Lung (tissue), 12 donors: Measurements from ENCODE around the gene CACUL1. TPM values are rescaled to one million over a fixed set of nuclear protein-coding genes. Genes with fewer than 3 reads are reported as not detected.

Experiments used
- ATAC-seq: fragments of 200-7000 bp; cut with Tn5 transposase; one replicate; pipeline ENCODE4 v1.9.1; 2020; ENCODE audit warnings: moderate number of reproducible peaks; ENCODE audit not compliant: insufficient read depth, low FRiP score
- DNase-seq, 3 donors: peaks; one replicate each; pipeline ENCODE4 v3.0.0-alpha.2; 2013 to 2017
- H3K27ac ChIP-seq, 2 donors: one replicate each; pipeline ENCODE4 v1.5.1; 2013; ENCODE audit warnings: mild to moderate bottlenecking in 2 of 2, moderate library complexity in 2 of 2, control low read depth in 1 of 2, inconsistent platforms in 1 of 2, low read depth in 1 of 2, low read length in 1 of 2
- H3K27me3 ChIP-seq, 3 donors: one replicate each; pipeline ENCODE4 v1.5.1; 2013; ENCODE audit warnings: low read length in 2 of 3; ENCODE audit not compliant: control insufficient read depth in 3 of 3, insufficient read depth in 3 of 3
- H3K36me3 ChIP-seq, 4 donors: one replicate each; pipeline ENCODE4 v1.5.1; 2013; ENCODE audit warnings: low read length in 4 of 4, mild to moderate bottlenecking in 1 of 4, moderate library complexity in 1 of 4; ENCODE audit not compliant: control insufficient read depth in 4 of 4, insufficient read depth in 4 of 4
- H3K4me1 ChIP-seq, 5 donors: one replicate each; pipeline ENCODE4 v1.5.1; 2013; ENCODE audit warnings: low read length in 5 of 5, mild to moderate bottlenecking in 2 of 5, moderate library complexity in 1 of 5; ENCODE audit not compliant: control insufficient read depth in 5 of 5, insufficient read depth in 5 of 5
- H3K4me3 ChIP-seq: one replicate; pipeline ENCODE4 v1.5.1; 2013; ENCODE audit warnings: mild to moderate bottlenecking, control low read depth, moderate library complexity
- H3K9ac ChIP-seq, 2 donors: one replicate each; pipeline ENCODE4 v1.5.1; 2013; ENCODE audit warnings: low read length in 2 of 2, control low read depth in 1 of 2; ENCODE audit not compliant: insufficient read depth in 1 of 2
- H3K9me3 ChIP-seq, 4 donors: one replicate each; pipeline ENCODE4 v1.5.1; 2013; ENCODE audit warnings: low read length in 3 of 4, mild to moderate bottlenecking in 1 of 4, moderate library complexity in 1 of 4; ENCODE audit not compliant: control insufficient read depth in 4 of 4, insufficient read depth in 3 of 4
- WGBS, 2 donors: extraction: QIAGEN DNeasy Blood & Tissue Kit; methylation state at CpG; one replicate each; pipeline ENCODE4 v1.1.7; 2013; 5-methylcytosine and 5-hydroxymethylcytosine counted together
- polyA plus RNA-seq, 2 donors: library from polyadenylated mRNA; stranded (reverse); fragments of 200-250 nt; gene quantifications; one replicate each; pipeline ENCODE4 v1.2.1, GENCODE V29; 2013
- total RNA-seq, 2 donors: library from RNA; depleted of rRNA in 1 of 2; stranded (reverse); fragments of >200 nt in 1 of 2; gene quantifications; one replicate each; pipeline ENCODE4 v1.2.1, GENCODE V29; 2014 to 2021
- TF ChIP-seq, protein P1 (sequence below): IDR thresholded peaks from 2 replicates; pipeline ENCODE4 v1.5.1; 2012; ENCODE audit warnings: mild to moderate bottlenecking; ENCODE audit errors: control extremely low read depth, extremely low read depth
- donor health status: control.
- donor health status: control.
- donor health status: Bipolar disorder and iron deficiency.
- donor health status: healthy.
- donor health status: DM: yes; HTN: yes; CAD: no.

The CACUL1 gene
- total and polyA plus RNA-seq, 4 donors, result 7.9 to 66.3 (median 23.0) TPM

DNA sequence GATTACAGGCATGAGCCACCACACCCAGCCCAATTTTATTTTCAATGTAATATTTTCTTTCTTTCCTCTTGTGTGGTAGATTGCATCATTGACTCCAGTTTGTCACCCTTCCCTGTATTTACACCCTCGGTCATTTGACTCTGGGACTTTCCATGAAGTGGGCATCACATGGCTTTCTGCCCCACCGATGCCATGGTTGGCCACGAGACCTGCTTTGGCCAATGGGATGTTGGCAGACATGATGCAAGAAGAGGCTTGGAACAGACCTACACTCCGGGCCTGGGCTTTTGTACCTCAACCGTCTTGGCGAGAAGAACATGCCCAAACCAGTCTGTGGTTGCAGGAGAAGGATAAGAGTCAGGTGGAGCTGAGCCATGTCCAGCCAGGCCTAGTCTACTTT lies 38.8 kb upstream of the CACUL1 start:
- Histone ChIP-seq H3K4me3 (no peak overlapping the region), H3K9ac (no peak overlapping the region), H3K36me3 (no peaks in the 10 kb centered on the region), H3K27me3 (no peaks in the 10 kb centered on the region), H3K27ac (peak overlapping the region in 1 of 2 donors; percentile 22), H3K9me3 (peaks cover 0 to 3% (median 0%) of the 10 kb centered on the region in 4 donors), H3K4me1 (peaks cover 0 to 2% (median 0%) of the 10 kb centered on the region in 5 donors)
- DNase-seq (no peak), ATAC-seq (no peak)
- TF ChIP-seq, protein P1, sequence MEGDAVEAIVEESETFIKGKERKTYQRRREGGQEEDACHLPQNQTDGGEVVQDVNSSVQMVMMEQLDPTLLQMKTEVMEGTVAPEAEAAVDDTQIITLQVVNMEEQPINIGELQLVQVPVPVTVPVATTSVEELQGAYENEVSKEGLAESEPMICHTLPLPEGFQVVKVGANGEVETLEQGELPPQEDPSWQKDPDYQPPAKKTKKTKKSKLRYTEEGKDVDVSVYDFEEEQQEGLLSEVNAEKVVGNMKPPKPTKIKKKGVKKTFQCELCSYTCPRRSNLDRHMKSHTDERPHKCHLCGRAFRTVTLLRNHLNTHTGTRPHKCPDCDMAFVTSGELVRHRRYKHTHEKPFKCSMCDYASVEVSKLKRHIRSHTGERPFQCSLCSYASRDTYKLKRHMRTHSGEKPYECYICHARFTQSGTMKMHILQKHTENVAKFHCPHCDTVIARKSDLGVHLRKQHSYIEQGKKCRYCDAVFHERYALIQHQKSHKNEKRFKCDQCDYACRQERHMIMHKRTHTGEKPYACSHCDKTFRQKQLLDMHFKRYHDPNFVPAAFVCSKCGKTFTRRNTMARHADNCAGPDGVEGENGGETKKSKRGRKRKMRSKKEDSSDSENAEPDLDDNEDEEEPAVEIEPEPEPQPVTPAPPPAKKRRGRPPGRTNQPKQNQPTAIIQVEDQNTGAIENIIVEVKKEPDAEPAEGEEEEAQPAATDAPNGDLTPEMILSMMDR, result no peak
- WGBS, 2 donors, result 73 to 81% methylated on average over 6 of the region's 6 CpGs

GRCh38 chr10:118792526-118792925 lies 37.8 kb upstream of the CACUL1 start:
- Histone ChIP-seq H3K4me1 (peaks cover 0 to 2% (median 0%) of the 10 kb centered on the region in 5 donors), H3K9me3 (peaks cover 0 to 3% (median 0%) of the 10 kb centered on the region in 4 donors), H3K27ac (peak overlapping the region in 1 of 2 donors; percentile 71), H3K4me3 (no peak overlapping the region), H3K27me3 (no peaks in the 10 kb centered on the region), H3K36me3 (no peaks in the 10 kb centered on the region), H3K9ac (no peak overlapping the region)
- 20 to 72% methylated on average over 1 of the region's 1 CpG for whole genome bisulfite sequencing, 2 donors
- peak in 1 of 3 donors; percentile 10 for DNase-seq
- TF ChIP-seq, protein P1, result no peak
- peak; percentile 69 for ATAC-seq

GRCh38 chr10:118790058-118790457 lies 35.3 kb upstream of the CACUL1 start:
- Histone ChIP-seq H3K4me1 (peaks cover 0 to 2% (median 0%) of the 10 kb centered on the region in 5 donors), H3K4me3 (no peak overlapping the region), H3K36me3 (no peaks in the 10 kb centered on the region), H3K27ac (no peak overlapping the region), H3K9ac (no peak overlapping the region), H3K9me3 (peaks cover 0 to 3% (median 0%) of the 10 kb centered on the region in 4 donors), H3K27me3 (no peaks in the 10 kb centered on the region)
- 85 to 93% methylated on average over 7 of the region's 7 CpGs for WGBS, 2 donors
- ATAC-seq (no peak), DNase-seq (no peak)
- TF ChIP-seq, protein P1, result no peak

DNA sequence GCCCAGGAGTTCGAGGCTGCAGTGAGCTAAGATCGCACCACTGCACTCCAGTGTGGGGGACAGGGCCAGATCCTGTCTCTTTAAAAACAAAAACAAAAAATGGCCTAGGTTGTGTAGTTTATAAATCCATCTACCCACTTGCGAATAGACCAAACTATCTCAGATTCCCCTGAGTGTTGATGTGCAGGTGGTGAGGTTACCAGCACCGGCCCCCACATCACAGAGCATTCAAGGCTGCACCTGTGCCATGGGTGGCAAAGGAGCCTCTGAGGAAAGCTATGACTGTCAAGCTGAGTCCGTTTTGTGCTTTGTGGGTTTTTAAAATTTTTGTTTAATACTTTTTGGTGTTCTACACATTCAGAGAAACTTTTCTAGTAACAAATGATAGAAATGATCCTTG lies 30.8 kb upstream of the CACUL1 start:
- Histone ChIP-seq H3K27me3 (no peaks in the 10 kb centered on the region), H3K9ac (no peak overlapping the region), H3K4me3 (no peak overlapping the region), H3K4me1 (no peaks in the 10 kb centered on the region), H3K27ac (no peak overlapping the region), H3K9me3 (peaks cover 0 to 2% (median 0%) of the 10 kb centered on the region in 4 donors), H3K36me3 (no peaks in the 10 kb centered on the region)
- ATAC-seq, result no peak
- 84 to 86% methylated on average over 5 of the region's 5 CpGs for WGBS, 2 donors
- TF ChIP-seq, protein P1, result no peak
- no peak for DNase-seq
